WTC11 (cell line): ENCODE measurements around the gene CNTNAP5. TPM values are rescaled to one million over a fixed set of nuclear protein-coding genes. Genes with fewer than 3 reads are reported as not detected.

Source experiments
- ATAC-seq: fragments of 200-7000 bp; cut with Tn5 transposase; 2 replicates; pipeline ENCODE4 v1.10.0; 2021; ENCODE audit warnings: mild to moderate bottlenecking, moderate library complexity
- CTCF ChIA-PET: fragments of 300-600 bp; sonication (Branson Sonifier 250); formaldehyde crosslinking; loops from one replicate; lab custom pipeline; 2021; ENCODE audit warnings: antibody characterized with exemption; lab: Charles Lee
- POLR2A ChIA-PET: fragments of 350-600 bp; sonication (Branson Sonifier 250); formaldehyde crosslinking; loops from one replicate; lab custom pipeline; 2021; ENCODE audit warnings: antibody characterized with exemption; lab: Charles Lee
- DNase-seq: peaks from one replicate; pipeline ENCODE4 v3.0.0; 2021; ENCODE audit warnings: low spot score
- H3K27ac Mint-ChIP-seq: 2 replicates; pipeline ENCODE4 v1.8.0; 2021; ENCODE audit warnings: mixed read lengths
- H3K27me3 Mint-ChIP-seq: 2 replicates; pipeline ENCODE4 v1.8.0; 2021; ENCODE audit warnings: low read depth, mild to moderate bottlenecking, moderate library complexity, mixed read lengths
- H3K36me3 Mint-ChIP-seq: 2 replicates; pipeline ENCODE4 v1.8.0; 2021; ENCODE audit warnings: mixed read lengths
- H3K4me1 Mint-ChIP-seq: 2 replicates; pipeline ENCODE4 v1.8.0; 2022; ENCODE audit warnings: mixed read lengths
- H3K4me3 Mint-ChIP-seq: 2 replicates; pipeline ENCODE4 v1.8.0; 2021; ENCODE audit warnings: mild to moderate bottlenecking, moderate library complexity, mixed read lengths
- H3K9me3 Mint-ChIP-seq: 2 replicates; pipeline ENCODE4 v1.8.0; 2021; ENCODE audit warnings: mixed read lengths
- ATF1 ChIP-seq: sonication (generic); formaldehyde crosslinking; IDR thresholded peaks from 2 replicates; pipeline ENCODE4 v1.8.1; 2023; ENCODE audit warnings: mild to moderate bottlenecking, moderate library complexity, missing genetic modification reagents
- CBFB ChIP-seq: sonication (generic); formaldehyde crosslinking; IDR thresholded peaks from 2 replicates; pipeline ENCODE4 v1.8.1; 2022; ENCODE audit warnings: mild to moderate bottlenecking, low read depth, missing genetic modification reagents
- CREM ChIP-seq: sonication (generic); formaldehyde crosslinking; IDR thresholded peaks from 2 replicates; pipeline ENCODE4 v1.8.1; 2022; ENCODE audit warnings: mild to moderate bottlenecking, missing genetic modification reagents, moderate library complexity
- ELF4 ChIP-seq: sonication (generic); formaldehyde crosslinking; IDR thresholded peaks from 2 replicates; pipeline ENCODE4 v1.8.1; 2022; ENCODE audit warnings: low read depth, mild to moderate bottlenecking, moderate library complexity, missing genetic modification reagents
- ERG ChIP-seq: fragments of 250-450 bp; sonication (Bioruptor Pico); IDR thresholded peaks from 2 replicates; pipeline ENCODE4 v1.8.0; 2021; ENCODE audit warnings: mild to moderate bottlenecking
- FOXJ3 ChIP-seq: sonication (generic); formaldehyde crosslinking; IDR thresholded peaks from 2 replicates; pipeline ENCODE4 v1.9.0; 2021; ENCODE audit warnings: missing genetic modification reagents, mild to moderate bottlenecking, borderline replicate concordance
- GABPB1 ChIP-seq: sonication (generic); formaldehyde crosslinking; IDR thresholded peaks from 2 replicates; pipeline ENCODE4 v1.8.1; 2023; ENCODE audit warnings: mild to moderate bottlenecking, missing genetic modification reagents
- GTF2I ChIP-seq: fragments of 250-450 bp; sonication (Bioruptor Pico); conservative IDR thresholded peaks from 2 replicates; pipeline ENCODE4 v1.4.0; 2021; ENCODE audit warnings: mild to moderate bottlenecking
- HMGA2 ChIP-seq: fragments of 250-450 bp; sonication (Bioruptor Pico); IDR thresholded peaks from 2 replicates; pipeline ENCODE4 v1.4.0; 2021; ENCODE audit warnings: mild to moderate bottlenecking, moderate library complexity
- IRF2 ChIP-seq: sonication (generic); formaldehyde crosslinking; IDR thresholded peaks from 2 replicates; pipeline ENCODE4 v1.8.0; 2022; ENCODE audit warnings: low read depth, missing genetic modification reagents, borderline replicate concordance
- JAZF1 ChIP-seq: fragments of 250-450 bp; sonication (Bioruptor Pico); IDR thresholded peaks from 2 replicates; pipeline ENCODE4 v1.9.0; 2021; ENCODE audit warnings: moderate library complexity, mild to moderate bottlenecking, inconsistent platforms
- MYBL2 ChIP-seq: sonication (generic); formaldehyde crosslinking; IDR thresholded peaks from 2 replicates; pipeline ENCODE4 v1.8.1; 2023; ENCODE audit warnings: mild to moderate bottlenecking, moderate library complexity, missing genetic modification reagents
- NFE2L1 ChIP-seq: sonication (generic); formaldehyde crosslinking; IDR thresholded peaks from 2 replicates; pipeline ENCODE4 v1.8.1; 2023; ENCODE audit warnings: missing genetic modification reagents
- RELA ChIP-seq: sonication (generic); formaldehyde crosslinking; IDR thresholded peaks from 2 replicates; pipeline ENCODE4 v1.8.1; 2022; ENCODE audit warnings: missing genetic modification reagents, mild to moderate bottlenecking, borderline replicate concordance
- SMAD3 ChIP-seq: sonication (generic); formaldehyde crosslinking; IDR thresholded peaks from 2 replicates; pipeline ENCODE4 v1.8.0; 2022; ENCODE audit warnings: missing genetic modification reagents, mild to moderate bottlenecking, borderline replicate concordance
- SOX15 ChIP-seq: fragments of 250-450 bp; sonication (Bioruptor Pico); IDR thresholded peaks from 2 replicates; pipeline ENCODE4 v1.9.0; 2021; ENCODE audit warnings: mild to moderate bottlenecking
- TEAD1 ChIP-seq: sonication (generic); formaldehyde crosslinking; IDR thresholded peaks from 2 replicates; pipeline ENCODE4 v1.8.0; 2022; ENCODE audit warnings: mild to moderate bottlenecking, missing genetic modification reagents
- USF1 ChIP-seq: sonication (generic); formaldehyde crosslinking; IDR thresholded peaks from 2 replicates; pipeline ENCODE4 v1.8.0; 2022; ENCODE audit warnings: mild to moderate bottlenecking, missing genetic modification reagents
- USF2 ChIP-seq: sonication (generic); formaldehyde crosslinking; IDR thresholded peaks from 2 replicates; pipeline ENCODE4 v1.8.1; 2023; ENCODE audit warnings: mild to moderate bottlenecking, missing genetic modification reagents, moderate library complexity
- ZBTB21 ChIP-seq: sonication (generic); formaldehyde crosslinking; IDR thresholded peaks from 2 replicates; pipeline ENCODE4 v1.8.1; 2023; ENCODE audit warnings: mild to moderate bottlenecking, missing genetic modification reagents, borderline replicate concordance
- ZNF121 ChIP-seq: sonication (generic); formaldehyde crosslinking; IDR thresholded peaks from 2 replicates; pipeline ENCODE4 v1.8.0; 2023; ENCODE audit warnings: missing genetic modification reagents
- ZNF219 ChIP-seq: sonication (generic); formaldehyde crosslinking; IDR thresholded peaks from 2 replicates; pipeline ENCODE4 v1.8.0; 2023; ENCODE audit warnings: missing genetic modification reagents, mild to moderate bottlenecking, borderline replicate concordance
- ZNF263 ChIP-seq: sonication (generic); formaldehyde crosslinking; IDR thresholded peaks from 2 replicates; pipeline ENCODE4 v1.8.1; 2022; ENCODE audit warnings: low read depth, mild to moderate bottlenecking, moderate library complexity, missing genetic modification reagents
- total RNA-seq: library from RNA; stranded (reverse); gene quantifications from 3 replicates; pipeline ENCODE4 v1.2.3, GENCODE V29; 2021
- TF ChIP-seq, protein P1 (sequence below): sonication (generic); formaldehyde crosslinking; IDR thresholded peaks from 2 replicates; pipeline ENCODE4 v1.8.1; 2022; ENCODE audit warnings: mild to moderate bottlenecking, missing genetic modification reagents, moderate library complexity, borderline replicate concordance
- TF ChIP-seq, protein P2 (sequence below): sonication (generic); formaldehyde crosslinking; IDR thresholded peaks from 2 replicates; pipeline ENCODE4 v1.8.1; 2022; ENCODE audit warnings: mild to moderate bottlenecking, moderate library complexity, missing genetic modification reagents
- TF ChIP-seq, protein P3 (sequence below): sonication (generic); formaldehyde crosslinking; IDR thresholded peaks from 2 replicates; pipeline ENCODE4 v1.8.0; 2022; ENCODE audit warnings: mild to moderate bottlenecking, missing genetic modification reagents

CNTNAP5 gene
- total RNA-seq, 1 experiment from 2014 or later, result 0.22 TPM

DNA sequence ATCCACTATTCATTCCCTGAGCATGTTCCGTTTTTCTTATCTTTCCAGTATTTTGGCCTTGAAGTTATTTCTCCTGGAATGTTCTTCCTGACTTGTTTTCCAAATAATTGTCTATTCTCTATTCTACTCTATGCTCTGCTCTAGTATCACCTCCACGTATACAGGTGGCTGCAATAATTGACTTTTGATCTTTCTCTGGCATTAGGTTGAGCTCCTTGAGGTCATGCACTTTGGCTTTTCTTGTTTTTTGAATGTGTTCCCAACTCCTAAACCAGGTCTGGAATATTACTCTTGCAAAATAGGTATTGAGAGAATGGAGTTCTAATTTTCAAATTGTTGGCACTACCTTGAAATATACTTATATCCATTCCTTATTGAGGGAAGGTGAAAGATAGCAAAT, 550.4 kb downstream of the CNTNAP5 start:
- TF ChIP-seq SOX15 (CRISPR knock-in tag) (no peak), SMAD3 (CRISPR knock-in tag) (no peak), ZNF263 (CRISPR knock-in tag) (no peak), CBFB (CRISPR knock-in tag) (no peak), NFE2L1 (no peak), HMGA2 (CRISPR knock-in tag) (no peak), ZNF121 (no peak), GABPB1 (CRISPR knock-in tag) (no peak)
- TF ChIP-seq, protein P1, sequence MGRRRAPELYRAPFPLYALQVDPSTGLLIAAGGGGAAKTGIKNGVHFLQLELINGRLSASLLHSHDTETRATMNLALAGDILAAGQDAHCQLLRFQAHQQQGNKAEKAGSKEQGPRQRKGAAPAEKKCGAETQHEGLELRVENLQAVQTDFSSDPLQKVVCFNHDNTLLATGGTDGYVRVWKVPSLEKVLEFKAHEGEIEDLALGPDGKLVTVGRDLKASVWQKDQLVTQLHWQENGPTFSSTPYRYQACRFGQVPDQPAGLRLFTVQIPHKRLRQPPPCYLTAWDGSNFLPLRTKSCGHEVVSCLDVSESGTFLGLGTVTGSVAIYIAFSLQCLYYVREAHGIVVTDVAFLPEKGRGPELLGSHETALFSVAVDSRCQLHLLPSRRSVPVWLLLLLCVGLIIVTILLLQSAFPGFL (CRISPR knock-in tag), result no peak
- Mint-ChIP-seq H3K27ac (no peak overlapping the region), H3K36me3 (no peaks in the 10 kb centered on the region), H3K4me1 (peaks cover 2% of the 10 kb centered on the region), H3K9me3 (peaks cover 3% of the 10 kb centered on the region; the same call in 1 of the 2 replicates), H3K27me3 (no peaks in the 10 kb centered on the region), H3K4me3 (no peak overlapping the region)
- DNase-seq (no peak), ATAC-seq (no peak)
- CTCF ChIA-PET, result no interaction called here
- POLR2A ChIA-PET, result no interaction called here

- ChIA-PET CTCF (no interaction called here), POLR2A (no interaction called here)
- no peaks in the 10 kb centered on the region for H3K36me3 Mint-ChIP-seq
- H3K4me1 Mint-ChIP-seq, result peaks cover 26% of the 10 kb centered on the region
- DNase-seq (no peak), ATAC-seq (no peak)
- H3K4me3 Mint-ChIP-seq, result no peak overlapping the region
- no peaks in the 10 kb centered on the region for H3K9me3 Mint-ChIP-seq
- H3K27me3 Mint-ChIP-seq, result no peaks in the 10 kb centered on the region
- TF ChIP-seq ZBTB21, result no peak
- TF ChIP-seq GTF2I, result no peak
- TF ChIP-seq CREM, result no peak
- TF ChIP-seq, protein P2, sequence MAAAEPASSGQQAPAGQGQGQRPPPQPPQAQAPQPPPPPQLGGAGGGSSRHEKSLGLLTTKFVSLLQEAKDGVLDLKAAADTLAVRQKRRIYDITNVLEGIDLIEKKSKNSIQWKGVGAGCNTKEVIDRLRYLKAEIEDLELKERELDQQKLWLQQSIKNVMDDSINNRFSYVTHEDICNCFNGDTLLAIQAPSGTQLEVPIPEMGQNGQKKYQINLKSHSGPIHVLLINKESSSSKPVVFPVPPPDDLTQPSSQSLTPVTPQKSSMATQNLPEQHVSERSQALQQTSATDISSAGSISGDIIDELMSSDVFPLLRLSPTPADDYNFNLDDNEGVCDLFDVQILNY, result no peak
- no peak for TF ChIP-seq ATF1 (CRISPR knock-in tag)
- no peak for TF ChIP-seq RELA (CRISPR knock-in tag)
- TF ChIP-seq JAZF1 (CRISPR knock-in tag), result no peak
- TF ChIP-seq USF1 (CRISPR knock-in tag), result no peak
- TF ChIP-seq TEAD1 (CRISPR knock-in tag), result no peak
- no peak for TF ChIP-seq IRF2 (CRISPR knock-in tag)
- TF ChIP-seq ELF4 (CRISPR knock-in tag), result no peak
- H3K27ac Mint-ChIP-seq, result no peak overlapping the region
Measured at GRCh38 chr2:124580263-124580662, 555.2 kb downstream of the CNTNAP5 start.

GRCh38 chr2:124582387-124582786, 557.3 kb downstream of the CNTNAP5 start:
- DNase-seq (no peak), ATAC-seq (no peak)
- no peaks in the 10 kb centered on the region for H3K36me3 Mint-ChIP-seq
- POLR2A ChIA-PET, result no interaction called here
- peaks cover 30% of the 10 kb centered on the region for H3K4me1 Mint-ChIP-seq
- CTCF ChIA-PET, result no interaction called here
- H3K4me3 Mint-ChIP-seq, result no peak overlapping the region
- no peaks in the 10 kb centered on the region for H3K27me3 Mint-ChIP-seq
- no peak for TF ChIP-seq ZNF219 (CRISPR knock-in tag)
- no peak for TF ChIP-seq FOXJ3 (CRISPR knock-in tag)
- TF ChIP-seq MYBL2, result no peak
- TF ChIP-seq, protein P3, sequence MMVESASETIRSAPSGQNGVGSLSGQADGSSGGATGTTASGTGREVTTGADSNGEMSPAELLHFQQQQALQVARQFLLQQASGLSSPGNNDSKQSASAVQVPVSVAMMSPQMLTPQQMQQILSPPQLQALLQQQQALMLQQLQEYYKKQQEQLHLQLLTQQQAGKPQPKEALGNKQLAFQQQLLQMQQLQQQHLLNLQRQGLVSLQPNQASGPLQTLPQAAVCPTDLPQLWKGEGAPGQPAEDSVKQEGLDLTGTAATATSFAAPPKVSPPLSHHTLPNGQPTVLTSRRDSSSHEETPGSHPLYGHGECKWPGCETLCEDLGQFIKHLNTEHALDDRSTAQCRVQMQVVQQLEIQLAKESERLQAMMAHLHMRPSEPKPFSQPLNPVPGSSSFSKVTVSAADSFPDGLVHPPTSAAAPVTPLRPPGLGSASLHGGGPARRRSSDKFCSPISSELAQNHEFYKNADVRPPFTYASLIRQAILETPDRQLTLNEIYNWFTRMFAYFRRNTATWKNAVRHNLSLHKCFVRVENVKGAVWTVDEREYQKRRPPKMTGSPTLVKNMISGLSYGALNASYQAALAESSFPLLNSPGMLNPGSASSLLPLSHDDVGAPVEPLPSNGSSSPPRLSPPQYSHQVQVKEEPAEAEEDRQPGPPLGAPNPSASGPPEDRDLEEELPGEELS, result no peak
- no peak for TF ChIP-seq USF2 (CRISPR knock-in tag)
- TF ChIP-seq CREM, result no peak
- TF ChIP-seq ERG, result no peak
- H3K9me3 Mint-ChIP-seq, result no peaks in the 10 kb centered on the region
- H3K27ac Mint-ChIP-seq, result no peak overlapping the region
